ENCODE data around the gene ANKZF1.

- TF ChIP-seq CTCF (IDR thresholded peaks at IDR 0.05): no peak
- TF ChIP-seq POLR2A (IDR thresholded peaks at IDR 0.05): no peak
- no peak for TF ChIP-seq POLR2AphosphoS5 (IDR thresholded peaks at IDR 0.05)
- no peak for TF ChIP-seq EP300 (IDR thresholded peaks at IDR 0.05)
Observed at GRCh38 chr2:219198974-219199373, 30.6 kb upstream of the ANKZF1 start.
